COR-L47 (cell line): ENCODE data around the gene CACNA2D3.

Source experiments
- DNase-seq: peaks from one replicate; lab custom pipeline; 2025; lab: John Stamatoyannopoulos, UW

The CACNA2D3 gene

DNA sequence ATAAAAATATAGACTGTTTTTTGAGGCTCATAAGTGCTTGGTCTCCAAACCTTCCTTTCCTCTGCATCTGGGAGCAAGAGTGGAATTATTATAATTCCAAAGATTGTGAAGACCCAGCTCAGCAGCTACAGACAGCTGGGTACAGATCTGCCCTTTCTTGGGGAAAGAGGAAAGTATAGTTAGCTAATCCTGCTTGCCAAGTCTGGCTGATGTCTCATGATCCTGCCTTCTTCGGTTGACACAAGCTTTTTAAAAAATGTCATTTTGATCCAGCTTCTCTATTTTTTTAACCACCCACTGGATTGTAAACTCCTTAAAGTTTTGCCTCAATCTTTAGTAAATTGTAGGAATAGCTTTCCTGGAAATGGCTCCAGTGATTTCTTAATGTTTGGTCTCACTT lies 624.4 kb downstream of the CACNA2D3 start:
- DNase-seq: no peak

DNA sequence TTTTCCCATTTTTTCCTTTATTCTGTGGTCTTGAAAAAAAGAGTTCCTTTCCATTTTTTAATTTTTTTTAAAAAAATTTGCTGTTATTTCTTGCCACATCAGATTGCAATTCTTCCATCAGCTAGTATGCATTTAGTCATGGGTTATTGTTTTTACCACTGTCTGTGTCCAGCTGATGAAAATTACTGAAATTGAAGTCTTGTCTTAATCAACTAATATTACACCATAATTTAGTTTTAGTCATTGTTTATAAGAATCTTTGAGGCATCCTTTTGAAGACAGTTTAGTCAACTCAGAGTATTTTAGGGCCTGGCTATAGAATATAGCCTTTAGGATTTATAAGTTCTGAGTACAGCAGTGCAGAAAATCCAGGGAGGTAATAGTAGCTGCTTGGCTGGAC lies 633.4 kb downstream of the CACNA2D3 start:
- DNase-seq: no peak

DNA sequence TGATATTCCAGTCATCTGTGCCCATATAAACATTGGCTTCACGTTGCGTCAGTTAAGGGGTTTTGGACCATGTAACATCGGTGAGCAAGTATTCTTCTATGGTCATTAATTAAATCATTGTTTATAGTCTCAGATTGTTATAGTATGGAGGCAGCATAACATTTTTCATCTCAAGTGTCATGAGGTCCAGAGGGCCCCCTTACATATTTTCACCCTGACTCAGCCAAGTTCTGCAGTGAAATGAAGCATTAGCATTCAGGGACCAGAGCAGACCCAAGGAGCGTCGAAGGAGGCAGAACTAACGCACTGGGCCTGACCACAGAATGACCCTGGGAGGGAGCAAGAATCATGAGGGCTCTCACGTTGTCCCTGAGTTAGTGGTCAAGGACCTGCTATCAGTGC lies 634.0 kb downstream of the CACNA2D3 start:
- DNase-seq: no peak

DNA sequence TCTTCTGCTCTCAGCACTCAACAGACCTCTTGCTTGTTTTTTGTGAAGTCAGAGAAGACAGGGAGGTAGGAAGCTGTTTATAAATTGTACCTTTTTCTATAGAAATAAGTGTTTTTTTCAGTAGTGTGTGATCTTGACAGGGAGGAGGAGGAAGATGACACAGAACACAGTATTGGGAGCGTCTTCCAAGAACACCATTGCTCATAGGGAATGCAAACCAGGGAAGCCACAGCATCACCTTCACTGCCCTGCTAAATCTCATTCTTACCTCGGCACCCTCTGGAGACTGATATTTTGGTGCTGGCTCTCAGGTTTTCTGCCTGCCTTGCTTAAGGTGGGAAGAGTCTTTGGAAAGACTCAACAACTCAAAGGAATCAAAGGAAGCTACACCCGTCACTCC lies 636.1 kb downstream of the CACNA2D3 start:
- DNase-seq: no peak

DNA sequence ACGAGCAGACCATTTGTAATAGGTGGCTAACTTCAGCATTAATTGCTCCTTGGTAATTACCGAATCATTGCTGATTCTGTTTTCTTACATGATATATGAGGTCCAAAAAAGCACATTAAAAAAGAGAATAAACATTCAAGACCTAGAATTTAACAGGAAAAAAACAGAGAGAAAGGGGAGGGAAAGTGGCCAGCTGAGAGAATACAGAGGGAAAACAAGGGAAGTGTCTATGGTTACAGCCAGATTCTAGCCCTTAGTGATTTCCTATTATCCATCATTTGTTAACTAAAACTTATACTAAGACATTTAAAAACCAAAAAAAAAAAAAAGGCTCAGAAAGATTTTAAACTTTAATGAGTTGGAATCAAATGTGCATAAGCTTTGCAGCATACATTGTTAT lies 636.8 kb downstream of the CACNA2D3 start:
- DNase-seq: no peak

DNA sequence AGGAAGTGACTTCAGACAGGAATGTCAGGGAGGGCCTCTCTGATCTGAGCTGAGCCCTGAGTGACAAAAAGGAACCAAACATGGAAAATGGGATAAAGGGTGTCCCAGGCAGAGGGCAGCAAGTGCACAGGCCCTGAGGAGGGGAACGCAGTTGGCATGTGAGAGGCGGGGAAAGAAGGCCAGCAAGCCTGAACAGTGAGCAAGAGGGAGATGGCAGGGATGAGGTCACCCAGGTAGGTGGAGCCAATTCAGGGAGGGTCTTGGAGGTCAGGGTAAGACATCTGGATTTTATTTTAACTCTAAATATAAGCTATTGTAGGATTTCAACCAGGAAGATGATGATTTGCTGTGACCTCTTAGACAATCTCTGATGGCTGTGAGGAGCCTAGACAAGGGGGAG lies 637.8 kb downstream of the CACNA2D3 start:
- DNase-seq: no peak

DNA sequence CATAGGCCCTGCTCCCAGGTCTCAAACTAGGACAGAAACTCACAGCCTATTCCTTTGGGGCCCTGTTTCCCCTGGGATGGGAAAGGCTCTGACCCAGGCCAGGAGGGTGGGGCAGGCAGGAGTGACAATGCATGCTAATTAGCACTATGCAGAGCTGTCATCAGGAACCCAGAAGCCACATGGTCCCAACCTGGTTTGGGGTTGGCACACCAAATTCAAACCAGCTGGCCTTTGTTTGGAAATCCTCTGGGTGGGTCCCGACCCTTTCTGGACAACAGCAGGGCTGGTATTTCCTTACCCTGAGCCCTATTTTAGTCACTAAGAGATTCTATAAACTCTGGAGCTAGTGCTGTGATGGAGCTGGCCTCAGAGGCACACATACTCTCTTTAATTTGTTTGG lies 639.3 kb downstream of the CACNA2D3 start:
- DNase-seq: no peak

DNA sequence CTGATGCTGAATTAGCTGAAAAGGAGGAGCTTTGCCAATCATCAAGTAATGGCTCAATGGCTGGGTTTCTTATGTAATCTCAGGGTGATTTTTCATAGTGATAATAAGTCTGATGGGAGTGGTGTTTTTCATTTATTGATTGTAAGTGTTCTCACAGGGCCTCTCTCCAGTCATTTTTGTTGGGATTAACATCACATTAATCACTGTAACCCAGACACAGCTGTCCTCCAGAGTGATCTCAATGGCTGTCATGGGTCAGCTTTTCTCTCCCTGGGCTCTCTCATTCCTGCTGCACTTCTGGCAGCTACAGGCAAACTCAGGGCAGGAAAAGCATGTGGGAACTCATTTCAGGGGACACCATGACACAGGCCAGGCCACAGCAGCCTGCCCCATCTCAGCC lies 642.6 kb downstream of the CACNA2D3 start:
- no peak for DNase-seq

DNA sequence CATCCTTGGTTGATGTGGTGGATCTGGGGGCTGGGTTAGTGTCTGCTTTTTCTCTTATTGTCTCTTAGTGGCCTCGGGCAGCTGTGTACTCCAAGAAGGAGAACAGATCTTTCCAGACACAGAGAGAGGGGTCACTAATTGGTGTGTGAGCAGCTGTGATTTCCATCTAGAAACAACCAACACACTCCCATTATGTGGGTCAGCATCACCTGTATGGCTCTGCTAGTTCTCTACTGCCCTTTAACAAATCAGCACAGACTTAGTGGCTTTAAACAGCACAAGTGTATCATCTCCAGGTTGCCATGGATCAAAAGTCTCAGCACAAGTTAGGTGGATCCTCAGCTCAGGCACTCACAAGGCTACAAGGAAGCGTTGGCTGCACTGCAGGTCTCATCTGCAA lies 648.7 kb downstream of the CACNA2D3 start:
- DNase-seq: no peak

DNA sequence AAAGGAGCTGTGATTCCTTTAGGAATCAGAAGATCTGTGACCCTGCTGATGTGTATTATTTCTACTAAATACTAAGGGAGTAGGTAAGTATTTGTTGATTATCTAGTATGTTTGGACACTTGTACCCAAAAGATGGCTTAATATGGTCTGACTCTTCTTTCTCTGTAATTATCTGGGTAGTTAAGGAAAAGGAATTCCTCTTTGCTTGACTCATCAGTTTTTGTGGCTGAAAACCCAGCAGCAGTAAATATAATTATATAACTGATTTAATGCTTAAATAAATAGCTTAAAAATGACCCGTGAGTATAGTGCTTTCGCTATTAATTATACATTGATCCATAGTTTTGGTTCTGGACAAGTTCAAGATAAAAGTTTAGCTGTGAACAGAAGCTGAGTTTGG lies 649.7 kb downstream of the CACNA2D3 start:
- DNase-seq: no peak

DNA sequence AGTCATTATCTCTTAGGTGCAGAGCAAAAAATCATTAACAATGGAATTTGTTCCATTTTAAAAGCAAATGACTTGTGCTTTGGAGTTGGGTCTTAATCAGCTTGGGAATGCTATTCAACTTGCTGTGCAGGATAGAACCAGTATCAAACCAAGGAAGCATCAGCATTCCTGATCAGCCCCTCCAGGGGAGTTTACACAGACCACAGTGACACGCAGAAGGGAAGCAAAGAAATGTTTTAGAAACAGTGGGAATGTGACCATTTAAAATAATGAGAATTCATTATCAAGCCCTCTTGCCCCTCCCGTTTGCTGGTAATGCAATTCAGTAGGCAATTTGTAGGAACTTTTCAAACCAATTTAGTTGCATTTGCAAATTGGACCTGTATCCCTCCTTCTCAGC lies 650.4 kb downstream of the CACNA2D3 start:
- DNase-seq: no peak

DNA sequence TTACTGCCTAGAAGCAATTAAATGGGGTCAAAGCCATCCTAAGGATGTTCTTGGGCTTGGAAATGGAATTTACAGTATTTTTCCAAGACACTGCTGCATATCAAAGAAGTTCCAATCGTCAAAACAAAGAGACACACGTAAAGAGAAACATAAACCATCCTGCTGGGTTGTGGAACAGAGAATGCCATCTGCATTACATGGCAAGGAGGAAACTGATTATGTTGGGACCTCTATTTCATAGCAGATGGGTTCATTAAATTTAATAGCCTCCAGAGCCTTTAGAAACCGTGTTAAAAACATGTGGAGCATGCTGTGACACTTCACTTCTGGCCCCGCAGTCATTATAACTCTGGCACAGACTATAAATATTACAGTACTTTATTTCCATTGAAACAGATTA lies 650.9 kb downstream of the CACNA2D3 start:
- no peak for DNase-seq

DNA sequence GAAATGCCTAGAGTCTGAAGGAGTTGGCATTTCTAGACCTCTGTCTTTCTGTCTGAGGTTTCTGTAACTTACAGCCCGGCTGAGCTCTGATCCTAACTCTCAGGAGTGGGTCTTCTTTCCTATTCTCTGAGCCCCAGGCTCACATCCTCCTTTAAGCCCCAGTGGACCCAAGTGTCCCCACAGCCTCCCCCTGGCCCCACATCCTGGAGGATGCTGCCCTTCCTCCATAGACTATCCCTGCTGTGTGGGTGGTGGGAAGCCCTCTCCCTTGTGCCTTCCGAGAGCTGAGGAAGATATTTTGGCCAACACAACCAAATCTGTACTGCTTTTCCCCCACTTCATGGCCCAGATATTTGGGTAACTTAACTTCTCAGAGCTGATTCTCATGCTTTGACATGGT lies 654.2 kb downstream of the CACNA2D3 start:
- no peak for DNase-seq

DNA sequence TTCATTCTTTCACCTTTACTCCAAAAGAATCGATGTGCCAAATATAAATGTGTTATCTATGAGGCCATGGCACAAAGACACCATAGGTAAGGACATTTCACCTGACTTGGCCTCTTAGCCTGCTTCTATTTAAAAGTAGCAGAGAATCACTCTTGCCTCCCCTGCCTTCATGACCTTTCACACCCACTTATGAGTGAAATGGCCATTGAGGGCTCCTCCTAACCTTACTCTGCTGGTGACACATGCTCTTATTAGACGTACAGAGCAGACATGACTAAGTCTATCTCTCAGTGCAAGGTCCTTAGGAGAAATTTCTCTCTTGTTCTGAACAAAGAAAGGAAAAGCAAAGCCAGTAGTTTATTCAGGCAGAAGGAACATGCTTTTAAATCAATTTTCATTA lies 654.8 kb downstream of the CACNA2D3 start:
- no peak for DNase-seq

DNA sequence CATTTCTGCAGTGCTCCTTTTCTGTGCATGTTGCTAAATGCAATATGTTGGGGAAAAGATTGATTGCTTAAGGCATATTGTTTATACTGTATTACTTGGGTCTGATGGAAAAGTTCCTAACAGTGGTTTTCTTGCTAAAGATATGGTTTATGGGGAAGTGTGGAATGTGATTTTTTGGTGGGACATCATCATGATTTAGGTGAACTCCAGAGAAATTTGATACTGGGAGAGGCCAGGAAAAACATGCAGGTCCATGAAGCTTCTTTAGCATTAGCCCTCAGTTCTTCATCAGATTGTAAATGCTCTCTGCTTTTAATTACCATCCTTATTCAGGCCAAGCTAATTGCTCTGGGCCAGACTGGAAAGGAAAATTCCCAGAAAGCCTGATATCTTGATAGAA lies 658.0 kb downstream of the CACNA2D3 start:
- no peak for DNase-seq

DNA sequence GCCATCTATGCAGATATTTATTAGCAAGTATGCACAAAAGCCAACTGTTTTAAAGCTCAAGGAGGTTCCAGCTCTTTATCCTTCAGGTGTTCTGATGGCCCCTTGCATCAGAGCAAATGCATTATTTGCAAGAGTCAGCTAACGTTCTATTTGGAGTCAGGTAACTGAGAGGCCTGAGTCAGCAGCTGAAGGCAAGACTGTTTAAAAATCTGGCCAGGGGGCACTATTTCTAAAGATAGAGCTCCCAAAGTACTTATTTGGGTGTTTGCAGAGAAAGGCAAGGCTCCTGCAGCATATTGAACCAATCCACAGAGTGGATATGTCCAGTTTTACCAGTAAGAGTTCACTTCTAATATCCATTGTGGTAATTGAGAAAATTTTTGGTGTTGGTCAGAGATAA lies 659.4 kb downstream of the CACNA2D3 start:
- no peak for DNase-seq

DNA sequence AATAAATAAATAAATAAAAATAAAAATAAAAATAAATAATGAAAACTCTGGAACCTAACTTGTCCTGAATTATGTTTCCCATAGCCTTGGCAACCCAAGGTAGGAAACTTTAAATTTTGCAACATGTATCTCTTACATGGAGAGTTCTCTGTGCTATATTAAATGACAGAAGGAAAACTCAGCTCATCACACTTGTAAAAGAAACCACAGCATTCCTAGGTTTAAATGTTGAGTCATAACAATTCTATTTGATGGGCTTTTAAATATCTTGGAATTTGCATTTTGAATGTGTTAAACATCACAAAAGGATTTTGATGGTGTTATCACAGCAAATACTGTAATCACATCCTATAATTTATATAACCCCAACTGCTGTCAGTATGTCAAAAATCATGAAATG lies 661.3 kb downstream of the CACNA2D3 start:
- DNase-seq: no peak

DNA sequence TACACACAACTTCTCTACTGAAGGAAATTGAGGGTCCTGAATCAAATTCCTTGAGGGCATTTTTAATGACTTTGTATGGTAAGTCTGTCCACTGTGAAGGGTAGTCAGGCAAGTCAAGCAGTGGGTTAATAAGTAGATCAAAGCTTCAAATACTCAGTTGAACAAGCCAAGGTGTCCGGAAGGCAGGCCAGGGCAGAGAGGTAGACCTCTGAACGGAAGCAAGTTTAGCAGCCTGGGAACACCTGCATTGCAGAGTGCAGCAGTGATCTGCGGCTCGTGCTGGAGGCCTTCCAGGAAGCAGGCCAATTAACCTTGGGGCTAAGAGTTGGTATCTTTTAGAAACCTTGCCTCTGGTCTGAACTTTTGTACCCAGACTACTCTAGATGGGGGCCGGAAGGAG lies 661.7 kb downstream of the CACNA2D3 start:
- DNase-seq: no peak

DNA sequence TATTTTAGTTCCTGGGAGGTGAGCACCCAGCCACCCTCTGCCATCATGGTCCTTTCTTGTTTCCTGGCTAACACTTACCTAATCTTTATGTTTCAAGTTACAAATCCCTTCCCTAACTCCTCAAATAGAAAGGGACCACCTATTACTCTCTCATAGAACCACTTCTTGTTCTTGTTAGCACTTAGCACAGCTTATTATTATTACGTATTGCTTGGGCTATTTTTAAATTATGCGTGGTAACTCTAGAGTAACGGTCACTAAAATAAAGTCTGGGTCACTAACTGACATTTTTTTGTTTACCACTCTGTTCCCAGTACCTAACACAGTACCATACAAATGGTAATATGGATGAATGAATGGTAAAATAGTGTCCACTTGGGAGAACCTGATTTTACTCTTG lies 663.6 kb downstream of the CACNA2D3 start:
- no peak for DNase-seq

DNA sequence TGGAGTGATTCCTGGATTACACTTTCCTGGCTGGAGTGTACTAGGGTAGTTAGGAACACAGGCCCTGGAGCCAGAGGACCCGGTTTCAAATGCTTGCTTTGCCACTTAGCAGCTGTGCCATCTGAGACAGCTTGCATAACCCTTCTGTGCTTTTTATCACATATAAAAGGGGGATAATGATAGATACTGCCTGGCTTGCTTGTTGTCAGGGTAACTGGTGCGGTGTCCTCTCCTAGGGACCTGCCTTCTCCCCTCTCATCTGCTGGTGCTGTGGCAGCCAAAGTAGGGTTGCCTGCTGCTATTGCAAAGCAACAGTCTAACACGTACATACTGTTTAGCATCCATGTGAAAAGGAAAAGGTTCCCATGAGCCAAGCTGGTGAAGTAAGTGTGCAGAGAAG lies 667.7 kb downstream of the CACNA2D3 start:
- DNase-seq: no peak

DNA sequence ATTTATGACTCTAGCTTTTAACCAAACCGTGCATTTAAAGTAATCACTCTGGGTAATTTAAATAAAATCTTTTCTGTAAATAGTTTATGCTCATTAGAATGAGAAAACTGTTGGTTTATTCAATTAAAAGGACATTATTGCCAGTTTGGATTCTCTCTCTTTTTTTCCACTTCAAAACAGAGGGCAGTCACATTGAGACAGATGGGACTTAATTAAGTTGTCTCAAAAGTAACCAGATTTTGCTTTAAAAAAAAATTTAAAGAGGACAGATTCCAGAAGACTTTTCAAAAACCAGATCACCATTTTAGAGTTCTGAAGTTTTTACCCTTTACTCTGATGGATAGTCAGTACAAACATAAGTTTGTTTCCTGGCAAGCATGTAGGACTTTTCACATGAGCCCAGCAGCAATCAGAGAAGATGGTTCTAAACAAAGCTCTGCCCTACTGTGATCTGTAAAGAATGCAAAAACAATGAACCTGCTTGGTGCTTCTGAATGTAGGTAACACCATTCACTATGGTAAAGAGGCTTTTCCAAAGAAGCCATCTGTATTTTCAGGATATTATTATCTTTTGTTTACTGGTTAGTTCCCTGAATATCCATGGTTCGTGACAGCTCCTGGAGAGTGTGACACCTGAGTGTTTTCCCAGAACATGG lies 669.3 kb downstream of the CACNA2D3 start:
- DNase-seq: no peak

DNA sequence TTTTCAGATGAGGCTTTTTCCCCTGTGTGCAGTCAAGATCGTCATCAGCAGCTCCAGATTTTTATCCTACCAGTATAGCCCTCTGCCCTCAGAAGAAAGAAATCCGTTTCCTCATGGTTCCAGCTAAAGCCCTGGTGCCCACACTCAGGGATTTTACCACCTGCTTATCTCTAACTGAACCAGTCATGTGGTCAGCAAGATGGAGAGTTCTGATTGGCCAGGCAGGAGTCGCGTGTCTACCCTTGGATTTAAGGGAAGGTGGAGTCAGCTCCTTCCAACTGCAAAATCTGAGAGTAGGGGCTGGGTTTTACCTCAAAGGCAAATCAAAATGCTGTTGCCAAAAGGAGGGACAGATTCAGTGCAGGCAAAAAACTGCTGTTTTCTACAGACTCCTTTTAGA lies 670.2 kb downstream of the CACNA2D3 start:
- no peak for DNase-seq

DNA sequence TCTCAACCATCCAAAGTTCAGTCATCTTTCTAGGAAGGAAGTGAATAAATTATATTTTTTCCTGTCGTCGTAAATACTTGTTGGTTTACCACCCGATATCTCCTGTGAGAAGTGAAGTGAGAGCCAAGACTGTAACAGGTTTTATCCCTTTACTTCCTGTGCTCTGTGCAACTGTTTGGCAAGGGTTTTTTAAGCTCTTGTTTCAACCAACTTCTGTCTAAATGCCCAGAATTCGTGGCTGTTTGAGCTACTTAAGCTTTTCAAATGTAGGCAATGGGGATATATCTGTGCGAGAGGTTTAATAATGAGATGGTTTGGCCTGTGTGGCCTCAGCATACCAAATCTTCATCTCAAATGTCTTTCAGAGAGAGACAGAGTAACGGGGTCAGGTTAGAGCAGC lies 670.8 kb downstream of the CACNA2D3 start:
- no peak for DNase-seq

DNA sequence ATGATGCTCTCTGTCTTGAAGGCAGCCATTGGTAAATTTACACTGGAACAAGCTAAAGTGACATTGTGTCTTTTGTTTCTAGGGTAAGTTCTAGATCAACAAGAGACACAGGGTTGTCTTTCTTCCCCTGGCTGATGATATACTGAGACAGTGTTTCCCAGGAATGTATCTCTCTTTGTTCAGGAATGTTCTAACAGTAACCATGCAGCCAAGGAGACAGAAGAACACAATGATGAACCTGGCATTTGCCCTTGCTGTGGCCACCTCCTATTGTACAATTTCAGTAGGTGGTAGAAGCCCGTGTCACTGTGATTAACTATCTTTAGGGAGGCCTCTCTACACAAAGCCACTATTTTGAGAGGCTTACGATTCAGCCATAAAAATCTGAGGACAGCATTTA lies 674.8 kb downstream of the CACNA2D3 start:
- no peak for DNase-seq

DNA sequence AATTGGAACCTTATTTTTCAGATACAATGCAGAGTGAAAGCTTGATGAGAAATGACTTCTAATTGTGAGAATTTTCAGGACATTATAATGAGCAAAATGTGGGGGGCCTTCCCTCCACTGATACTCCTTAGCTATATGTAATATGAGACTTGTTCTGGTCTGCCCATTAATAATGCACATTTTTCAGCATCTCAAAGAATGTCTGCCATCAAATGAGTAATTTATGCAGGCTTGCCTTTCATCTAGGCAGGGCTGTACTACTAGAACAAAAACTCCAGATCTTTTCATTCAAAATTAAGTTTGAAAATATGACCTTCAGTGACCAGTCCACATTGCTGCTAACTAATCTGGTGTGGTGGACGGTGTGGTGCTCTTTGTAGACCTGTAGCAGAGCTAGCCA lies 678.1 kb downstream of the CACNA2D3 start:
- no peak for DNase-seq
